B cell (primary cell): ENCODE measurements around the gene RFC2. TPM values are rescaled to one million over a fixed set of nuclear protein-coding genes. Genes with fewer than 3 reads are reported as not detected.
"Not testable (repeated sequence)": the region's sequence is repeated elsewhere in the genome, so short reads cannot be mapped to it uniquely, and the experiment has no call there.

Experiments
- ATAC-seq: fragments of 200-7000 bp; cut with Tn5 transposase; one replicate; pipeline ENCODE4 v1.10.0; 2021; ENCODE audit warnings: low read depth, mild to moderate bottlenecking, moderate number of reproducible peaks, moderate library complexity
- CTCF ChIA-PET: fragments of 350-600 bp; sonication (Branson Sonifier 250); formaldehyde crosslinking; loops from one replicate; lab custom pipeline; 2021; ENCODE audit warnings: antibody characterized with exemption, inconsistent platforms; lab: Charles Lee
- POLR2A ChIA-PET: fragments of 350-600 bp; sonication (Branson Sonifier 250); formaldehyde crosslinking; loops from one replicate; lab custom pipeline; 2021; ENCODE audit warnings: antibody characterized with exemption; lab: Charles Lee
- DNase-seq: peaks from one replicate; pipeline ENCODE4 v3.0.0; 2013
- H2AFZ ChIP-seq: 2 replicates; pipeline ENCODE4 v1.6.1; 2012; ENCODE audit warnings: mild to moderate bottlenecking, low read depth, low read length; ENCODE audit not compliant: insufficient read depth, poor library complexity, severe bottlenecking
- H3K27ac ChIP-seq, 2 donors: 1 replicate in 1 of 2; 2 replicates in 1 of 2; pipeline ENCODE4 v1.5.1; 2012 to 2013; ENCODE audit warnings: low read length in 2 of 2, mild to moderate bottlenecking in 2 of 2, moderate library complexity in 1 of 2
- H3K27me3 ChIP-seq, 4 experiments: fragments of 200-600 bp in 1 of 4; sonication (generic) in 1 of 4; replicated peaks in 1 of 4; 1 replicate in 2 of 4; 2 replicates in 2 of 4; pipeline versions ENCODE4 v1.6.1 to v1.7.0; 2013 to 2016; ENCODE audit warnings: low read length in 3 of 4, mild to moderate bottlenecking in 2 of 4, mixed read lengths in 1 of 4, moderate library complexity in 1 of 4; ENCODE audit not compliant: insufficient read depth in 4 of 4, control insufficient read depth in 3 of 4; ENCODE audit errors: control extremely low read depth in 1 of 4
- H3K36me3 ChIP-seq, 2 experiments: replicated peaks in 1 of 2; 1 replicate in 1 of 2; 2 replicates in 1 of 2; pipeline versions ENCODE4 v1.6.1 to v1.7.1; 2013; ENCODE audit warnings: low read length in 1 of 2; ENCODE audit not compliant: insufficient read depth in 2 of 2, control insufficient read depth in 1 of 2; ENCODE audit errors: control extremely low read depth in 1 of 2, extremely low read depth in 1 of 2
- H3K4me1 ChIP-seq, 2 donors: fragments of 200-600 bp in 1 of 2; sonication (generic) in 1 of 2; 1 replicate in 1 of 2; 2 replicates in 1 of 2; pipeline versions ENCODE4 v1.5.1 to v1.6.1; 2013 to 2017; ENCODE audit warnings: low read length in 2 of 2; ENCODE audit not compliant: control insufficient read depth in 2 of 2, insufficient read depth in 2 of 2
- H3K4me2 ChIP-seq: replicated peaks from 2 replicates; pipeline ENCODE3; 2012; ENCODE audit warnings: mild to moderate bottlenecking, low read depth, low read length; ENCODE audit not compliant: poor library complexity, severe bottlenecking
- H3K4me3 ChIP-seq, 5 experiments: fragments of 200-600 bp in 1 of 5; sonication (generic) in 1 of 5; 1 replicate in 3 of 5; 2 replicates in 2 of 5; pipeline versions ENCODE4 v1.5.1 to v1.7.0; 2011 to 2016; ENCODE audit warnings: low read length in 4 of 5, mild to moderate bottlenecking in 4 of 5, low read depth in 2 of 5, control low read depth in 1 of 5, moderate library complexity in 1 of 5; ENCODE audit not compliant: insufficient read depth in 1 of 5; ENCODE audit errors: control extremely low read depth in 1 of 5, extremely low read depth in 1 of 5
- H3K79me2 ChIP-seq: fragments of 200-600 bp; sonication (generic); one replicate; pipeline ENCODE4 v1.6.0; 2016; ENCODE audit warnings: low read length; ENCODE audit not compliant: control insufficient read depth, insufficient read depth
- H3K9ac ChIP-seq: fragments of 200-600 bp; sonication (generic); 2 replicates; pipeline ENCODE4 v1.6.1; 2017; ENCODE audit warnings: mild to moderate bottlenecking, low read length, moderate library complexity
- H3K9me3 ChIP-seq, 3 donors: one replicate each; pipeline versions ENCODE4 v1.6.1 to v1.7.1; 2013; ENCODE audit warnings: low read length in 2 of 3; ENCODE audit not compliant: control insufficient read depth in 2 of 3, insufficient read depth in 1 of 3; ENCODE audit errors: control extremely low read depth in 1 of 3
- H4K20me1 ChIP-seq: 2 replicates; pipeline ENCODE4 v1.6.0; 2012; ENCODE audit warnings: mild to moderate bottlenecking, low read length; ENCODE audit not compliant: insufficient read depth, control insufficient read depth, poor library complexity, severe bottlenecking
- H3K27ac Mint-ChIP-seq: one replicate; pipeline ENCODE4 v1.8.0; 2021; ENCODE audit warnings: mixed read lengths
- H3K27me3 Mint-ChIP-seq: one replicate; pipeline ENCODE4 v1.8.0; 2021; ENCODE audit warnings: mixed read lengths
- H3K4me1 Mint-ChIP-seq: one replicate; pipeline ENCODE4 v1.8.0; 2021; ENCODE audit warnings: mixed read lengths
- H3K4me3 Mint-ChIP-seq: one replicate; pipeline ENCODE4 v1.8.0; 2021; ENCODE audit warnings: mixed read lengths
- H3K9me3 Mint-ChIP-seq: one replicate; pipeline ENCODE4 v1.8.0; 2022; ENCODE audit warnings: mixed read lengths; ENCODE audit not compliant: insufficient read depth
- EZH2 ChIP-seq: IDR thresholded peaks from 2 replicates; pipeline ENCODE4 v1.6.1; 2012; ENCODE audit warnings: borderline replicate concordance, low read depth, mild to moderate bottlenecking, moderate library complexity, low read length; ENCODE audit not compliant: insufficient read depth, poor library complexity, severe bottlenecking
- WGBS: methylation state at CpG from one replicate; pipeline ENCODE4 v1.1.5; 2013; ENCODE audit warnings: missing lambda C conversion rate; ENCODE audit not compliant: insufficient coverage; 5-methylcytosine and 5-hydroxymethylcytosine counted together
- intact Hi-C: fragments of 100-400 bp; cut with micrococcal nuclease; formaldehyde crosslinking; loops from one replicate; pipeline ENCODE4 v1.10.0; 2022
- polyA plus RNA-seq: library from polyadenylated mRNA; depleted of rRNA; stranded (reverse); fragments of >200 nt; gene quantifications from 2 replicates; pipeline ENCODE4 v1.2.3, GENCODE V29; 2012
- total RNA-seq, 2 donors: library from RNA; stranded (reverse); fragments of 120-200 nt in 1 of 2; gene quantifications; 1 replicate in 1 of 2; 2 replicates in 1 of 2; pipeline versions ENCODE4 v1.2.3 to v1.2.4, GENCODE V29; 2013 to 2022
- TF ChIP-seq, protein P1 (sequence below): fragments of 200-600 bp; IDR thresholded peaks from one replicate; pipeline ENCODE4 v1.8.0; 2022; ENCODE audit warnings: antibody characterized with exemption, mild to moderate bottlenecking

RFC2 gene
- total and polyA plus RNA-seq, 2 donors (not counting 1 experiment from before 2014, with no cell fraction given) = 20.2 to 36.4 TPM

- no peaks in the 10 kb centered on the region for H3K9me3 Mint-ChIP-seq
- Histone ChIP-seq H3K4me1 (peaks cover 46 to 71% of the 10 kb centered on the region in 2 donors), H3K4me2 (peak overlapping the region; percentile 28), H3K79me2 (peaks cover 6% of the 10 kb centered on the region), H3K36me3 (peaks cover 0 to 39% of the 10 kb centered on the region in 2 experiments), H2AFZ (no peak overlapping the region), H4K20me1 (peaks cover 12% of the 10 kb centered on the region), H3K9ac (no peak overlapping the region), H3K27me3 (no peaks in the 10 kb centered on the region), H3K27ac (peak overlapping the region; percentile 27 to 71), H3K4me3 (no peak overlapping the region), H3K9me3 (peaks cover 0 to 8% (median 0%) of the 10 kb centered on the region in 3 donors)
- no peak overlapping the region for H3K4me3 Mint-ChIP-seq
- no peaks in the 10 kb centered on the region for H3K27me3 Mint-ChIP-seq
- intact Hi-C loops = no loop called here
- no peak for DNase-seq
- POLR2A ChIA-PET = interaction anchor here (0.6 to 0.7 kb wide), 2 partner anchors 17 to 599 kb away, joined by 4 to 5 read pairs; partner anchors contain the start of gene LAT2
- TF ChIP-seq, protein P1, sequence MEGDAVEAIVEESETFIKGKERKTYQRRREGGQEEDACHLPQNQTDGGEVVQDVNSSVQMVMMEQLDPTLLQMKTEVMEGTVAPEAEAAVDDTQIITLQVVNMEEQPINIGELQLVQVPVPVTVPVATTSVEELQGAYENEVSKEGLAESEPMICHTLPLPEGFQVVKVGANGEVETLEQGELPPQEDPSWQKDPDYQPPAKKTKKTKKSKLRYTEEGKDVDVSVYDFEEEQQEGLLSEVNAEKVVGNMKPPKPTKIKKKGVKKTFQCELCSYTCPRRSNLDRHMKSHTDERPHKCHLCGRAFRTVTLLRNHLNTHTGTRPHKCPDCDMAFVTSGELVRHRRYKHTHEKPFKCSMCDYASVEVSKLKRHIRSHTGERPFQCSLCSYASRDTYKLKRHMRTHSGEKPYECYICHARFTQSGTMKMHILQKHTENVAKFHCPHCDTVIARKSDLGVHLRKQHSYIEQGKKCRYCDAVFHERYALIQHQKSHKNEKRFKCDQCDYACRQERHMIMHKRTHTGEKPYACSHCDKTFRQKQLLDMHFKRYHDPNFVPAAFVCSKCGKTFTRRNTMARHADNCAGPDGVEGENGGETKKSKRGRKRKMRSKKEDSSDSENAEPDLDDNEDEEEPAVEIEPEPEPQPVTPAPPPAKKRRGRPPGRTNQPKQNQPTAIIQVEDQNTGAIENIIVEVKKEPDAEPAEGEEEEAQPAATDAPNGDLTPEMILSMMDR = no peak
- TF ChIP-seq EZH2 = no peak
- 0% methylated on average over 4 of the region's 5 CpGs for WGBS
- no peak for ATAC-seq
- CTCF ChIA-PET = interaction anchor here (0.6 to 0.7 kb wide), 2 partner anchors 21 to 175 kb away, joined by 4 read pairs; no protein-coding TSS in a partner anchor
- H3K27ac Mint-ChIP-seq = peak overlapping the region; percentile 69
- H3K4me1 Mint-ChIP-seq = peaks cover 57% of the 10 kb centered on the region
These were observed 27.6 kb downstream of the RFC2 start for GRCh38 chr7:74226633-74227032.

DNA sequence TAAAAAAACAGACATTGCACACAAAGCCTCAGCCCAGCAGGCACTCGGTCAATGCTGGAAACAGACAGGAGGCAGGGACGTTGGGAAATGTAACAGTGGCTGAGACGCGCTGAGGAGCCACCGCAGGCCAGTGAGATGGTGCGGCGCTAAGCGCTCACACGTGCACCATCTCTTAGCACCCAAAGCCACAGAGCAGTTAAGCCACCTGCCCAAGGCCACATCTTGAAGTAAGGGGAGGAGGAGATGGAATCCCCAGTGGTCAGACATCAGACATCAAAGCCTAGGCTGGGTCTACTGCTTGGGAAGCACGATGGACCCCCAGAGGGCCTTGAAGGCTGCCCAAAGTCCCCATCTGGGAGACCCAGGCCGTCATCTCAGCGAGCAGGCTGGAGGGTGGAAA, 28.8 kb downstream of the RFC2 start:
- Histone ChIP-seq H3K9ac (no peak overlapping the region), H3K4me2 (no peak overlapping the region), H3K4me1 (peaks cover 34 to 59% of the 10 kb centered on the region in 2 donors), H3K4me3 (no peak overlapping the region), H3K27ac (peak overlapping the region; percentile 16 to 48), H3K79me2 (peaks cover 6% of the 10 kb centered on the region), H3K36me3 (peaks cover 0 to 48% of the 10 kb centered on the region in 2 experiments), H4K20me1 (peaks cover 17% of the 10 kb centered on the region), H2AFZ (no peak overlapping the region), H3K27me3 (no peaks in the 10 kb centered on the region), H3K9me3 (peaks cover 0 to 3% (median 0%) of the 10 kb centered on the region in 3 donors)
- 43% methylated on average over 7 of the region's 12 CpGs for WGBS
- intact Hi-C loops = no loop called here
- no peak for ATAC-seq
- H3K27me3 Mint-ChIP-seq = no peaks in the 10 kb centered on the region
- peak; percentile 14 for DNase-seq
- no peaks in the 10 kb centered on the region for H3K9me3 Mint-ChIP-seq
- POLR2A ChIA-PET = interaction anchor here (0.6 kb wide), 1 partner anchor 27 kb away, joined by 9 read pairs; no protein-coding TSS in a partner anchor
- peaks cover 51% of the 10 kb centered on the region for H3K4me1 Mint-ChIP-seq
- H3K27ac Mint-ChIP-seq = peak overlapping the region; percentile 59
- CTCF ChIA-PET = no interaction called here
- H3K4me3 Mint-ChIP-seq = no peak overlapping the region
- TF ChIP-seq EZH2 = no peak
- TF ChIP-seq, protein P1 = no peak

- Histone ChIP-seq H3K36me3 (peaks cover 0 to 53% of the 10 kb centered on the region in 2 experiments), H3K4me1 (peaks cover 29 to 58% of the 10 kb centered on the region in 2 donors), H4K20me1 (peaks cover 21% of the 10 kb centered on the region)
- H3K4me1 Mint-ChIP-seq = peaks cover 47% of the 10 kb centered on the region
- H3K9ac ChIP-seq, H3K9me3 ChIP-seq, H3K79me2 ChIP-seq, H3K9me3 Mint-ChIP-seq, H3K27me3 Mint-ChIP-seq, H3K27ac ChIP-seq, intact Hi-C loops, H3K4me2 ChIP-seq, H3K4me3 Mint-ChIP-seq, POLR2A ChIA-PET, H3K4me3 ChIP-seq, ATAC-seq, H3K27me3 ChIP-seq, H2AFZ ChIP-seq: not testable (repeated sequence)
- H3K27ac Mint-ChIP-seq = peak overlapping the region; percentile 37
- WGBS = 97% methylated on average over 11 of the region's 13 CpGs
- CTCF ChIA-PET = interaction anchor here (1.7 kb wide), 1 partner anchor 18 kb away, joined by 9 read pairs; no protein-coding TSS in a partner anchor
- DNase-seq = peak; percentile 10
These were observed 29.3 kb downstream of the RFC2 start for GRCh38 chr7:74224907-74225306.
